SK-N-SH treated with all-trans-retinoic acid at 6 μM for 48 hours (cell line): ENCODE data around the gene BABAM2.

ENCODE experiments used
- ATAC-seq: fragments of 200-7000 bp; cut with Tn5 transposase; 3 replicates; pipeline ENCODE4 v1.9.1; 2020; ENCODE audit warnings: mild to moderate bottlenecking, moderate library complexity
- BACH2 ChIP-seq: fragments of 250-450 bp; sonication (Bioruptor Pico); IDR thresholded peaks from 2 replicates; pipeline ENCODE4 v1.9.0; 2021; ENCODE audit warnings: mild to moderate bottlenecking, borderline replicate concordance
- CSDC2 ChIP-seq: fragments of 250-450 bp; sonication (Bioruptor Pico); IDR thresholded peaks from 2 replicates; pipeline ENCODE4 v1.5.0; 2020; ENCODE audit warnings: mild to moderate bottlenecking, moderate library complexity
- ESRRG ChIP-seq: fragments of 250-450 bp; sonication (Bioruptor Pico); IDR thresholded peaks from 2 replicates; pipeline ENCODE4 v1.6.1; 2021; ENCODE audit warnings: mild to moderate bottlenecking
- GLIS3 ChIP-seq: fragments of 250-450 bp; sonication (Bioruptor Pico); IDR thresholded peaks from 2 replicates; pipeline ENCODE4 v1.5.0; 2020; ENCODE audit warnings: mild to moderate bottlenecking, moderate library complexity
- ISL1 ChIP-seq: fragments of 250-450 bp; sonication (Bioruptor Pico); IDR thresholded peaks from 2 replicates; pipeline ENCODE4 v2.1.2; 2022; ENCODE audit warnings: mild to moderate bottlenecking, moderate library complexity
- PPARA ChIP-seq: fragments of 250-450 bp; sonication (Bioruptor Pico); IDR thresholded peaks from 2 replicates; pipeline ENCODE4 v1.5.0; 2020; ENCODE audit warnings: mild to moderate bottlenecking, borderline replicate concordance
- SNAI2 ChIP-seq: fragments of 250-450 bp; sonication (Bioruptor Pico); IDR thresholded peaks from 2 replicates; pipeline ENCODE4 v1.5.0; 2020; ENCODE audit warnings: mild to moderate bottlenecking, moderate library complexity
- TOX ChIP-seq: fragments of 250-450 bp; sonication (Bioruptor Pico); IDR thresholded peaks from 2 replicates; pipeline ENCODE4 v1.8.0; 2021; ENCODE audit warnings: mild to moderate bottlenecking, moderate library complexity, borderline replicate concordance
- ZC3H10 ChIP-seq: fragments of 250-450 bp; sonication (Bioruptor Pico); IDR thresholded peaks from 2 replicates; pipeline ENCODE4 v1.5.1; 2021; ENCODE audit warnings: mild to moderate bottlenecking, moderate library complexity
- ZFP3 ChIP-seq: fragments of 250-450 bp; sonication (Bioruptor Pico); IDR thresholded peaks from 2 replicates; pipeline ENCODE4 v1.5.0; 2020; ENCODE audit warnings: mild to moderate bottlenecking, moderate library complexity
- ZFP30 ChIP-seq: fragments of 450-650 bp; formaldehyde crosslinking; IDR thresholded peaks from 2 replicates; pipeline ENCODE4 v1.5.0; 2022; ENCODE audit warnings: mild to moderate bottlenecking, moderate library complexity
- ZNF565 ChIP-seq: fragments of 450-650 bp; formaldehyde crosslinking; conservative IDR thresholded peaks from 2 replicates; pipeline ENCODE4 v1.5.0; 2020; ENCODE audit warnings: low read depth, mild to moderate bottlenecking, moderate library complexity
- ZNF70 ChIP-seq: fragments of 450-650 bp; formaldehyde crosslinking; IDR thresholded peaks from 2 replicates; pipeline ENCODE4 v1.5.0; 2020; ENCODE audit warnings: mild to moderate bottlenecking, moderate library complexity
- TF ChIP-seq, protein P1 (sequence below): fragments of 250-450 bp; sonication (Bioruptor Pico); IDR thresholded peaks from 2 replicates; pipeline ENCODE4 v1.8.0; 2021; ENCODE audit warnings: low read depth, mild to moderate bottlenecking, moderate library complexity, borderline replicate concordance
- TF ChIP-seq, protein P2 (sequence below): fragments of 250-450 bp; sonication (Bioruptor Pico); IDR thresholded peaks from 2 replicates; pipeline ENCODE4 v1.5.0; 2020; ENCODE audit warnings: mild to moderate bottlenecking, moderate library complexity
- TF ChIP-seq, protein P3 (sequence below): fragments of 250-450 bp; sonication (Bioruptor Pico); IDR thresholded peaks from 2 replicates; pipeline ENCODE4 v1.8.0; 2020; ENCODE audit warnings: mild to moderate bottlenecking, moderate library complexity, borderline replicate concordance

Gene BABAM2

DNA sequence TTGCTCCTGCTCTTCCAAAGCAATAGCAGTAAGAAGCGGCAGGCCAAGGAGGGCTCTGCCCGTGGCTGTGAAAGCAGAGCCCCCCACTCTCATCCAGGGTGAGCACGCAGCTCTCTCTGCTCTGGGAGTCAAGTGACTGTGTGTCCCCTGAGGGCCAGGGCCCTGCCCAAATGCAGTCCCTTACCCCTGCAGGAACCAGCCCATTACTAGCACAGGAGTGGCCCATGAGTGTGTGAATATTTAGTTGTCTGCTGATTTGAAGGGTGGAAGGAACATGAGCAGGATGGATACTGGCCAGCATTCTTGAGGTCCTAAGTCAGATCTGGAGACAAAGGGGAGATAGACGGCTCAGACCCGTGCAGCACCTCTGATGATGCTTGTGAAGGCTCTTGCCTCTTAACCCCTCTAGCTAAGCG, 432.5 kb downstream of the BABAM2 start (continued):
- TF ChIP-seq, protein P1, sequence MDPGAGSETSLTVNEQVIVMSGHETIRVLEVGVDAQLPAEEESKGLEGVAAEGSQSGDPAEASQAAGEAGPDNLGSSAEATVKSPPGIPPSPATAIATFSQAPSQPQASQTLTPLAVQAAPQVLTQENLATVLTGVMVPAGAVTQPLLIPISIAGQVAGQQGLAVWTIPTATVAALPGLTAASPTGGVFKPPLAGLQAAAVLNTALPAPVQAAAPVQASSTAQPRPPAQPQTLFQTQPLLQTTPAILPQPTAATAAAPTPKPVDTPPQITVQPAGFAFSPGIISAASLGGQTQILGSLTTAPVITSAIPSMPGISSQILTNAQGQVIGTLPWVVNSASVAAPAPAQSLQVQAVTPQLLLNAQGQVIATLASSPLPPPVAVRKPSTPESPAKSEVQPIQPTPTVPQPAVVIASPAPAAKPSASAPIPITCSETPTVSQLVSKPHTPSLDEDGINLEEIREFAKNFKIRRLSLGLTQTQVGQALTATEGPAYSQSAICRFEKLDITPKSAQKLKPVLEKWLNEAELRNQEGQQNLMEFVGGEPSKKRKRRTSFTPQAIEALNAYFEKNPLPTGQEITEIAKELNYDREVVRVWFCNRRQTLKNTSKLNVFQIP (CRISPR knock-in tag) = no peak
- TF ChIP-seq, protein P2, sequence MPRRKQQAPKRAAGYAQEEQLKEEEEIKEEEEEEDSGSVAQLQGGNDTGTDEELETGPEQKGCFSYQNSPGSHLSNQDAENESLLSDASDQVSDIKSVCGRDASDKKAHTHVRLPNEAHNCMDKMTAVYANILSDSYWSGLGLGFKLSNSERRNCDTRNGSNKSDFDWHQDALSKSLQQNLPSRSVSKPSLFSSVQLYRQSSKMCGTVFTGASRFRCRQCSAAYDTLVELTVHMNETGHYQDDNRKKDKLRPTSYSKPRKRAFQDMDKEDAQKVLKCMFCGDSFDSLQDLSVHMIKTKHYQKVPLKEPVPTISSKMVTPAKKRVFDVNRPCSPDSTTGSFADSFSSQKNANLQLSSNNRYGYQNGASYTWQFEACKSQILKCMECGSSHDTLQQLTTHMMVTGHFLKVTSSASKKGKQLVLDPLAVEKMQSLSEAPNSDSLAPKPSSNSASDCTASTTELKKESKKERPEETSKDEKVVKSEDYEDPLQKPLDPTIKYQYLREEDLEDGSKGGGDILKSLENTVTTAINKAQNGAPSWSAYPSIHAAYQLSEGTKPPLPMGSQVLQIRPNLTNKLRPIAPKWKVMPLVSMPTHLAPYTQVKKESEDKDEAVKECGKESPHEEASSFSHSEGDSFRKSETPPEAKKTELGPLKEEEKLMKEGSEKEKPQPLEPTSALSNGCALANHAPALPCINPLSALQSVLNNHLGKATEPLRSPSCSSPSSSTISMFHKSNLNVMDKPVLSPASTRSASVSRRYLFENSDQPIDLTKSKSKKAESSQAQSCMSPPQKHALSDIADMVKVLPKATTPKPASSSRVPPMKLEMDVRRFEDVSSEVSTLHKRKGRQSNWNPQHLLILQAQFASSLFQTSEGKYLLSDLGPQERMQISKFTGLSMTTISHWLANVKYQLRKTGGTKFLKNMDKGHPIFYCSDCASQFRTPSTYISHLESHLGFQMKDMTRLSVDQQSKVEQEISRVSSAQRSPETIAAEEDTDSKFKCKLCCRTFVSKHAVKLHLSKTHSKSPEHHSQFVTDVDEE (CRISPR knock-in tag) = no peak
- TF ChIP-seq ZFP30 (CRISPR knock-in tag) = no peak
- TF ChIP-seq ZNF70 (CRISPR knock-in tag) = no peak

DNA sequence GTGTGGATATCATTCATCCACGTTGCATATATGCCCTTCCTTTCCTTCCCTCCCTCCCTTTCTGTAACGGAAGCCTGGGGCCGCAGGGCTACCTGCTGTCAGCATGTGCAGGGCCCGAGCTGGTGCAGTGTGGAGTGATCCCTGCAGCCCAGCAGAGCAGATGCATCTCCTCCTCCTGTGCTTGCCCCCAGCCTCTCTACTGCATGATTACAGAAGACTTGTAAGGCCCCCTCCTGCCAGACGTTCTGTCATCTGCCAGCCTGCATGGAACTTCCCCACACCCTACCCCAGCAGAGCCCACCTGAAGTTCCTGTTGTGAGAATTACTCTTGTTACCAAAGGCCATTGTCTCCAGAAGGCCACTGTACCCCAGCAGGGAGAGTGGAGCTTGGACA, 434.6 kb downstream of the BABAM2 start:
- TF ChIP-seq CSDC2 (CRISPR knock-in tag) = no peak
- TF ChIP-seq ZC3H10 (CRISPR knock-in tag) = no peak
- no peak for TF ChIP-seq PPARA
- TF ChIP-seq, protein P1 (CRISPR knock-in tag) = no peak
- no peak for TF ChIP-seq TOX (CRISPR knock-in tag)
- TF ChIP-seq, protein P3, sequence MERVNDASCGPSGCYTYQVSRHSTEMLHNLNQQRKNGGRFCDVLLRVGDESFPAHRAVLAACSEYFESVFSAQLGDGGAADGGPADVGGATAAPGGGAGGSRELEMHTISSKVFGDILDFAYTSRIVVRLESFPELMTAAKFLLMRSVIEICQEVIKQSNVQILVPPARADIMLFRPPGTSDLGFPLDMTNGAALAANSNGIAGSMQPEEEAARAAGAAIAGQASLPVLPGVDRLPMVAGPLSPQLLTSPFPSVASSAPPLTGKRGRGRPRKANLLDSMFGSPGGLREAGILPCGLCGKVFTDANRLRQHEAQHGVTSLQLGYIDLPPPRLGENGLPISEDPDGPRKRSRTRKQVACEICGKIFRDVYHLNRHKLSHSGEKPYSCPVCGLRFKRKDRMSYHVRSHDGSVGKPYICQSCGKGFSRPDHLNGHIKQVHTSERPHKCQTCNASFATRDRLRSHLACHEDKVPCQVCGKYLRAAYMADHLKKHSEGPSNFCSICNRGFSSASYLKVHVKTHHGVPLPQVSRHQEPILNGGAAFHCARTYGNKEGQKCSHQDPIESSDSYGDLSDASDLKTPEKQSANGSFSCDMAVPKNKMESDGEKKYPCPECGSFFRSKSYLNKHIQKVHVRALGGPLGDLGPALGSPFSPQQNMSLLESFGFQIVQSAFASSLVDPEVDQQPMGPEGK (CRISPR knock-in tag) = no peak
- TF ChIP-seq ZNF565 (CRISPR knock-in tag) = no peak
- TF ChIP-seq ESRRG (CRISPR knock-in tag) = no peak
- no peak for TF ChIP-seq BACH2
- TF ChIP-seq, protein P2 (CRISPR knock-in tag) = no peak
- ATAC-seq = no peak

DNA sequence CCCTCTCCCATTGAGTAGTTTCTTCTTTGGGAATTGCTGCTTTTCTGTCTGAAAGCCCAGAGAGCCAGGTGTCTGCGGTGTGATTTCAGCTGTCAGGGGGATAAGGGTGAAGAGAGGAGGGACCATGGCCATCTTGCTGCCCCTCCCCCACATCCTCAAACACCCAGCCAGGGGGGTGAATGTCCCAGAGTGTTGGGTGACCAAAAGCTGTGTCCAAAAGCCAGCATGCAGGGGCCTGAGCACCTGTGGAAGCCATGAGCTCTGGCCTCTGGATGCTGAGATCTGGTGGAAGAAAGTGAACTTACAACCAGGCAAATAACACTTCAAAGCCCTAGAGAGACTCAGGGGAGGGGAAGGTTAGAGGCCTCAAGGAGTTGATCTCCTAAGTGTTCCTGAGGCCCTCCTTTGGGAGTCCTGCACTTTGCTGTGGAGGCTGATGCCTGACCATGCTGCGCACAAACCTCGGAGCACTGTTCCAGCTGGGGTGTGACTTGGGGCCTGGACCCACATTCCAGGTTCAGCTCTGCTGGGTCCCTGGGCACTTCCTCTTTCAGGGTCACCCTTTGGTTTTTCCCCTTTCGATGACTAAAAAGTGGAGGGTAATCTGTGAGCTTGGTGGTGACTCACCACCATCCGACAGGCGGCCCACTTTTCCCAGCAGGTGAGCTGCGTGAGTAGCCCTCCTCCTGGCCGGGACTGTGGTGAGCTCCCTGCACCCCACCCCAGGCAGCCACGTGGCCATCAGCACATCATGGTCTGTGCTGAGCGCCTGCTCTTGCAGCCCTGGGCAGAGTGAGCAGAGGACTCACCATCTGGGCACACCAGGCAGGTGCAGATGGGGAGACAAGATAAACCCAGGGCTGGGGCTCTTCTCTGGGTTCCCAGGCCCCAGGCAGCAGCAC, 435.3 kb downstream of the BABAM2 start:
- no peak for ATAC-seq
- TF ChIP-seq ZC3H10 (CRISPR knock-in tag) (no peak), CSDC2 (CRISPR knock-in tag) (no peak), ISL1 (CRISPR knock-in tag) (no peak), TOX (CRISPR knock-in tag) (no peak), ZFP30 (CRISPR knock-in tag) (no peak), ZNF565 (CRISPR knock-in tag) (no peak), PPARA (no peak), GLIS3 (CRISPR knock-in tag) (no peak), BACH2 (no peak), SNAI2 (CRISPR knock-in tag) (no peak), ZFP3 (CRISPR knock-in tag) (no peak)
- TF ChIP-seq, protein P1 (CRISPR knock-in tag) = no peak
- TF ChIP-seq, protein P2 (CRISPR knock-in tag) = no peak
- TF ChIP-seq, protein P3 (CRISPR knock-in tag) = no peak
